Calu3 (cell line): ENCODE results near the gene TTC34. TPM values are rescaled to one million over a fixed set of nuclear protein-coding genes. Genes with fewer than 3 reads are reported as not detected.

Experiments
- Bru-seq: library from RNA; stranded (reverse); fragments of 400-500 nt; gene quantifications from one replicate; lab custom pipeline; 2021; lab: Mats Ljungman, UMichigan
- BruChase-seq, 2 experiments: library from RNA; stranded (reverse); fragments of 400-500 nt; gene quantifications; one replicate each; lab custom pipeline; 2021; lab: Mats Ljungman, UMichigan
- BruUV-seq: library from RNA; stranded (reverse); fragments of 400-500 nt; replicated peaks from 2 replicates; lab custom pipeline; 2021; lab: Mats Ljungman, UMichigan
- CTCF ChIA-PET: fragments of 300-600 bp; sonication (Branson Sonifier 250); formaldehyde crosslinking; loops from one replicate; lab custom pipeline; 2022; ENCODE audit warnings: antibody characterized with exemption; lab: Charles Lee
- DNase-seq: peaks from one replicate; pipeline ENCODE4 v3.0.0; 2022
- H3K27ac Mint-ChIP-seq: one replicate; pipeline ENCODE4 v1.8.0; 2022; ENCODE audit warnings: mixed read lengths; ENCODE audit not compliant: unreplicated experiment
- H3K27me3 Mint-ChIP-seq: one replicate; pipeline ENCODE4 v1.8.0; 2022; ENCODE audit warnings: mixed read lengths; ENCODE audit not compliant: unreplicated experiment
- H3K36me3 Mint-ChIP-seq: one replicate; pipeline ENCODE4 v1.8.0; 2022; ENCODE audit warnings: mild to moderate bottlenecking, moderate library complexity, mixed read lengths; ENCODE audit not compliant: insufficient read depth, unreplicated experiment
- H3K4me1 Mint-ChIP-seq: one replicate; pipeline ENCODE4 v1.8.0; 2022; ENCODE audit warnings: mild to moderate bottlenecking, low read depth, mixed read lengths; ENCODE audit not compliant: unreplicated experiment
- H3K4me3 Mint-ChIP-seq: one replicate; pipeline ENCODE4 v1.8.0; 2022; ENCODE audit warnings: mild to moderate bottlenecking, low read depth, moderate library complexity, mixed read lengths; ENCODE audit not compliant: unreplicated experiment
- H3K9me3 Mint-ChIP-seq: one replicate; pipeline ENCODE4 v1.8.0; 2022; ENCODE audit warnings: low read depth, mixed read lengths; ENCODE audit not compliant: unreplicated experiment
- CTCF ChIP-seq: fragments of 200-600 bp; IDR thresholded peaks from one replicate; pipeline ENCODE4 v1.8.0; 2022; ENCODE audit warnings: antibody characterized with exemption; ENCODE audit not compliant: unreplicated experiment
- intact Hi-C: fragments of 100-400 bp; cut with micrococcal nuclease; formaldehyde crosslinking; loops from one replicate; pipeline ENCODE4 v1.10.0; 2022; ENCODE audit not compliant: unreplicated experiment
- long read RNA-seq: library from polyadenylated mRNA; stranded (forward); transcript quantifications from one replicate; pipeline ENCODE4 v2.0.0, GENCODE V29; 2022
- total RNA-seq: library from RNA; stranded (reverse); gene quantifications from 2 replicates; pipeline ENCODE4 v1.2.3, GENCODE V29; 2022

The TTC34 gene
- total RNA-seq (1.2 and 1.3 TPM in 2 replicates), Bru-seq, nascent RNA (percentile 10 among the genes with signal in this experiment), BruChase-seq, experiment 1, labeled RNA remaining after a 6-hour chase (percentile 7 among the genes with signal in this experiment), BruChase-seq, experiment 2, labeled RNA remaining after a 2-hour chase (percentile 7 among the genes with signal in this experiment)
- long read RNA-seq: 0 reads

- no peaks in the 10 kb centered on the region for H3K4me1 Mint-ChIP-seq
- H3K36me3 Mint-ChIP-seq: no peaks in the 10 kb centered on the region
- peak; percentile 22 for TF ChIP-seq CTCF
- H3K4me3 Mint-ChIP-seq: no peak within 1 kb of the TSS
- peak; percentile 59 for DNase-seq
- CTCF ChIA-PET: no interaction called here
- intact Hi-C loops: no loop called here
- BruUV-seq: no TSS peak
- H3K27me3 Mint-ChIP-seq: peaks cover 42% of the 10 kb centered on the region
- no peak within 1 kb of the TSS for H3K27ac Mint-ChIP-seq
- no peaks in the 10 kb centered on the region for H3K9me3 Mint-ChIP-seq
These were observed at the start of gene TTC34 for GRCh38 chr1:2801535-2802291. TTC34 (minus strand) TSS chr1:2801693; CDS start chr1:2800827, 866 bp downstream.

- peaks cover 49% of the 10 kb centered on the region for H3K27me3 Mint-ChIP-seq
- no peak for DNase-seq
- H3K9me3 Mint-ChIP-seq: no peaks in the 10 kb centered on the region
- intact Hi-C loops: no loop called here
- H3K4me1 Mint-ChIP-seq: no peaks in the 10 kb centered on the region
- TF ChIP-seq CTCF: no peak
- no peak overlapping the region for H3K27ac Mint-ChIP-seq
- no peaks in the 10 kb centered on the region for H3K36me3 Mint-ChIP-seq
- BruUV-seq: no TSS peak
- H3K4me3 Mint-ChIP-seq: no peak overlapping the region
- CTCF ChIA-PET: no interaction called here
These were observed 49.0 kb upstream of the TTC34 start for GRCh38 chr1:2850502-2850901.

GRCh38 chr1:2848006-2848670 is 46.6 kb upstream of the TTC34 start:
- CTCF ChIA-PET: no interaction called here
- BruUV-seq: no TSS peak
- no peak for TF ChIP-seq CTCF
- intact Hi-C loops: no loop called here
- no peak for DNase-seq
- peaks cover 68% of the 10 kb centered on the region for H3K27me3 Mint-ChIP-seq
- H3K36me3 Mint-ChIP-seq: no peaks in the 10 kb centered on the region
- H3K4me1 Mint-ChIP-seq: no peaks in the 10 kb centered on the region
- H3K27ac Mint-ChIP-seq: no peak overlapping the region
- H3K4me3 Mint-ChIP-seq: no peak overlapping the region
- peaks cover 3% of the 10 kb centered on the region for H3K9me3 Mint-ChIP-seq

- CTCF ChIA-PET: no interaction called here
- no TSS peak for BruUV-seq
- Mint-ChIP-seq H3K36me3 (no peaks in the 10 kb centered on the region), H3K9me3 (peaks cover 3% of the 10 kb centered on the region), H3K4me3 (no peak overlapping the region), H3K27me3 (peaks cover 69% of the 10 kb centered on the region), H3K27ac (no peak overlapping the region), H3K4me1 (no peaks in the 10 kb centered on the region)
- no peak for DNase-seq
- TF ChIP-seq CTCF: no peak
- intact Hi-C loops: no loop called here
These were observed 45.8 kb upstream of the TTC34 start for GRCh38 chr1:2847086-2847985.
